ENCODE data around the gene RNF113A. TPM values are rescaled to one million over a fixed set of nuclear protein-coding genes. Genes with fewer than 3 reads are reported as not detected.
"Not testable (repeated sequence)": the region's sequence is repeated elsewhere in the genome, so short reads cannot be mapped to it uniquely, and the experiment has no call there.

The RNF113A gene
- total RNA-seq, 1 donor from 2014 or later: 19.6 TPM

DNA sequence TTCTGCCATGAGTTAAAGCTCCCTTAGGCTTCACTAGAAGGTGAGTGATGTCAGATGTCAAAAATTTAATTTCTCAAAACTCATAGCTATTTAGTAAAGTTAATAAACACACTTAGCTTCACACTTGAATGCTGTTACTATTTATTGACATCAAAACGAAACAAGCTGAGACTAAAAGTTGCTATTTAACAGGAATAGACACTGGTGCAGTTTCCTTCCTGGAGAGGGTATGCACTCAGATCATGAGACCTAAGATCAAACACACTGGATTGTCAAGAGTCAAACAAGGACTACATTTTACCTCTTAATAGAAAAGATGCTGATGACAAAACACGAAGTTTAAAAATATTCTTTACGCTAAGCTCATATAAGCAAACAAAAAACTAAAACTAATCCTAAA, 37.6 kb downstream of the RNF113A start:
- no peak for DNase-seq

DNA sequence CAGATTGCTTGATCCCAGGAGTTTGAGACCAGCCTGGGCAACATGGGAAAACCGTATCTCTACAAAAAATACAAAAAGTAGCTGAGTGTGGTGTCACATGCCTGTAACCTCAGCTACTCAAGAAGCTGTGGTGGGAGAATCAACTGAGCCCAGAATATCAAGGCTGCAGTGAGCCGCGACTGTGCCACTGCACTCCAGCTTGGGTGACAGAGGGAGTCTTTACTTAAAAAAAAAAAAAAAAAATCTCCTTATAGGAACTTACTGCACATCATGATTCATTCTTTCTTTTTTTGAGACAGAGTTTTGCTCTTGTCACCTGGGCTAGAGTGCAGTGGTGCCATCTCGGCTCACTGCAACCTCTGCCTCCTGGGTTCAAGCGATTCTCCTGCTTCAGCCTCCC, 43.1 kb downstream of the RNF113A start:
- DNase-seq: no peak

DNA sequence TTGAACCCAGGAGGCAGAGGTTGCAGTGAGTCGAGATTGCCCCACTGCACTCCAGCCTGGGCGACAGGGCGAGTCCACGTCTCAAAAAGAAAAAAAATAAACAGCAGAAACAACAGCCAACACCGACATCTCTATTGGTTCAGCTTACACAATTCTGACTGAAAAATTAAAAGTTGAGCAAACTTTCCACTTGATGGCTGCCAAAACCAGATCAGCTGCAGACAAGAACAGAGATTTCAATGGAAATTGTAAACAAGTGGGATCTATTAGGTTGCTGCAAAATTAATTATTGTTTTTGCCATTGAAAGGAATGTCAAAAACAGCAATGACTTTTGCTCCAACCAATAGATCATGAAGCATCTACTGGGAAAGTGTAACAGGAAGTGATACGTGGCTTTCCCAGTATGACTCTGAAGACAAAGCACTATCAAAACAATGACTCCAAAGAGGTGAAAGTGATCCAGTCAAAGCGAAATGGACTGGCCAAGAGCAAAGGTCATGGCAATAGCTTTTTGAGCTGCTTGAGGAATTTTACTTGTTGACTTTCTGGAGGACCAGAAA, 45.1 kb downstream of the RNF113A start:
- DNase-seq: peak; percentile 72

DNA sequence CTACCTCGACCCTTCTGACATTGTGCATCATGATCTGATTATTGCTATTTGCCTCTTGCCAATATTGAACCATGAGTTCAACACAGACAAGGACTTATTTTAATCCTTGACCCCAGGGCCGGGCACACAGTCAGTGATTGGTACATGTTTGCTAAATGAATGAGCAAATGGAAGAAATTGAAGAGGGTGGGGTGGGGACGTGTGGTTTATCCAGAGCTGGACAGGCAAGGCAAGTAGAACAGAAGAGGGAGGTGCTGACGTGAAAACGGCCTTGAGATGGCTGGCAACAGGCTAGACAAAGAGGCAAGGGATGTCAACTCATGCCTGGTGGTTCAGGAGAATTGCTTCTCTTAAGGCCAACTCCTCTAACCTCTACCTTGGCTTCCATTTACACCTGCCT, 47.3 kb downstream of the RNF113A start:
- DNase-seq: not testable (repeated sequence)

GRCh38 chrX:119821703-119822102, 49.8 kb downstream of the RNF113A start:
- peak; percentile 72 for DNase-seq

Other genes with a start within 250 kb of the RNF113A start
- 22.8 and 40.9 TPM in 2 replicates for gene SEPTIN6, start 178.6 kb downstream of the RNF113A start, total RNA-seq
- 0.05 TPM in 1 of 2 replicates, not detected in the other for gene SOWAHD, start 113.1 kb downstream of the RNF113A start, total RNA-seq
- gene RPL39, start 80.1 kb downstream of the RNF113A start, total RNA-seq: 2,423 and 9,363 TPM in 2 replicates
- 1.9 and 4.0 TPM in 2 replicates for gene UPF3B, start 18.8 kb downstream of the RNF113A start, total RNA-seq
- 52.0 and 89.2 TPM in 2 replicates for gene NDUFA1, start 99 bp upstream of the RNF113A start, total RNA-seq
- gene AKAP14, start 24.2 kb upstream of the RNF113A start, total RNA-seq: not detected in 2 replicates
- 3.5 and 4.4 TPM in 2 replicates for gene NKAP, start 72.0 kb upstream of the RNF113A start, total RNA-seq
- not detected in 2 replicates for gene RHOXF2B, start 206.0 kb upstream of the RNF113A start, total RNA-seq
- gene RHOXF1, start 244.2 kb upstream of the RNF113A start, total RNA-seq: not detected in 2 replicates

Data from dermis blood vessel endothelial cell (primary cell).